HG02870 (cell line): ENCODE measurements around the gene ASB9.
"Not testable (repeated sequence)": the region's sequence is repeated elsewhere in the genome, so short reads cannot be mapped to it uniquely, and the experiment has no call there.

Experiments used
- ATAC-seq: cut with Tn5 transposase; IDR thresholded peaks from one replicate; pipeline ENCODE4 v1.9.1; 2021; ENCODE audit warnings: mild to moderate bottlenecking, moderate library complexity; ENCODE audit not compliant: unreplicated experiment

The ASB9 gene

GRCh38 chrX:15242899-15243555 lies 26.9 kb downstream of the ASB9 start:
- no peak for ATAC-seq

DNA sequence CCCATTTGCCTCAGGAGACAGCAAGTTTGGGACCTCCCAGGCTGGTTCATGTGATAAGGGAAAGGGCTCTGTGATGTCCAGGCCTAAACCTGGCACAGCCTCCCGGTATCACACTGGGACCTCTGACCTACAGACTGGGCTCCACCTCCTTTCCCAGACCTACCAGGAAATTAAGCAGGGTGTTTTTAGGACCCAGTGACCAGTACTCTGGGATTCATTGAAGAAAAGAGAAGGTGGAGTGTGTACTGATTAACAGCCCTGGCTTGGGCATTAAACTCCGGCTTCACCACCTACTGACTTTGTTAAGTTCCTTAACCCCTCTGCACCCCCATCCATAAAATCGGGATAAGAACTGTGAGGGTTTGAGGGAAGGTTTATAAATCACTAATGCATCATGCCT lies 28.6 kb downstream of the ASB9 start:
- ATAC-seq, result no peak

DNA sequence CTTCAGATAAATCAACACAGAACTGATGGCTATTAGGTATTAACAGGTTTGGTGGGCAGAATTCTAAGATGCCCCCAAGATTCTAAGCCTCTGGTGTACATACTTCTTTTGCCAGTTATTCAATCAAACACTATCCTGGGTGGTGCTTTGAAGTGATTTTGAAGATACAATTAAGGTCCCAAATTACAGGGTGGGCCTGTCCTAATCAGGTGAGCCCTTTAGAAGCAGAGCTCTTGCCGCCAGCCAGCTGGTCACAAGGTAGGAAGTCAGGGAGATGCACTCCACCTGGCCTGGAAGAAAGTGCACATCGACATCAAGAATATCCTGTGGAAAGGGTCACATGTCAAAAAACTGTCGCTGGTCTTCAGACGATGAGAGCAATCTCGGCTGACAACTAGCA lies 29.5 kb downstream of the ASB9 start:
- ATAC-seq, result no peak

- ATAC-seq, result no peak
Measured at GRCh38 chrX:15236146-15236545, 33.7 kb downstream of the ASB9 start.

DNA sequence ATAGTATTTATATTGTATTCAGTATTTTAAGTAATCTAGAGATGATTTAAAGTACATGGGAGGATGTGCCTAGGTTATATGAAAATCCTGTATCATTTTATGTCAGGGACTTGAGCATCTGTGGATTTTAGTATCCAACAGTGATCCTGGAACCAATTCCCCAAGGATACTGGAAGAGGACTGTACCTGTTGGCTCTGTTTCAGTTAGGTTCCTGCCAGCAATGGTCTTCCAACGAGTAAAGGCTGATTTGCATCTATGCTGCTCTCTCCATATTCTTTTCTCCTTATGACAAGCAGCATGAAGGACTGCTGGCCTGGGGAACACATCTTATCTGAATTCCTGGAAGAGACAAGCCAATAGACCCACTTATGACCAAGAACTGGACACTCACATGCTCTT lies 34.9 kb downstream of the ASB9 start:
- ATAC-seq, result no peak

GRCh38 chrX:15233416-15234015 lies 36.4 kb downstream of the ASB9 start:
- no peak for ATAC-seq

GRCh38 chrX:15224747-15225146 lies 45.1 kb downstream of the ASB9 start:
- no peak for ATAC-seq

DNA sequence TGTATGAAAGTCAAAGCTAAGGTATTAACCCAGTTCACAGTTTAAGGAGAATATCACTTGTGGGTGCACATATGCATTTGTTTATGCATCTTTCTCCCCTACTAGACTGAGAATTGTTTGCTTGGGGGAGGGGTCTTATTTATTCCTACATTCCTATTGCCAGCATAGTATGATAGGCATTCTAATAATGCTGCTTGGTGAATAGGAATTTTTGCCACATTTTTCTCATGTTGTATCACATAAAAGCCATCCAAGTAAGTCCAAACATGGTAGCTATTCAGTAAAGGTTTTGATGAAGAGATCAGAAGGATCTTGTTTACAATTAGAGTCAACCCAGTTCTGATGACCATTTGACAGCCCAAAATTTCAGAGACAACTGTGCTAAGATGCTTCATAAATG lies 48.6 kb downstream of the ASB9 start:
- no peak for ATAC-seq

DNA sequence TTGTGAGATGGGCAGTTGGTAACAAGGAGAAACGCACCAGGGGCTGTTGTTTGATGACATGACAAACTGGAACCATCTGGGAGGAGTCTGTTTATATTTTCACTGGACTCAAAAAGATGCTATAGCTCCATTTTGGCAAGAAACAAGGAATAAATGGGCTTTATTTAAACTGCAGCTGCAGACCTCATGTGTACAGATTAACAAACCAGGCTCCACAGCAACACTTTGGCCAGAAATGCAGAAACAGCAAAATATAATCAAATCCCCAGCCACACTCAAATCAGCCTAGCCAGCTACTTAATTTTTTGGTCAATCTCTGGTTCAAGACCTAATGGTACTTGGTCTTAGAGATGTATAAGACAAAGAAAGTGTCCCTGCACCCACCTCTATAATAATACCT lies 52.7 kb downstream of the ASB9 start:
- ATAC-seq, result no peak

GRCh38 chrX:15216280-15216679 lies 53.6 kb downstream of the ASB9 start:
- no peak for ATAC-seq

GRCh38 chrX:15215366-15215765 lies 54.5 kb downstream of the ASB9 start:
- no peak for ATAC-seq

GRCh38 chrX:15214588-15214987 lies 55.3 kb downstream of the ASB9 start:
- ATAC-seq, result no peak

DNA sequence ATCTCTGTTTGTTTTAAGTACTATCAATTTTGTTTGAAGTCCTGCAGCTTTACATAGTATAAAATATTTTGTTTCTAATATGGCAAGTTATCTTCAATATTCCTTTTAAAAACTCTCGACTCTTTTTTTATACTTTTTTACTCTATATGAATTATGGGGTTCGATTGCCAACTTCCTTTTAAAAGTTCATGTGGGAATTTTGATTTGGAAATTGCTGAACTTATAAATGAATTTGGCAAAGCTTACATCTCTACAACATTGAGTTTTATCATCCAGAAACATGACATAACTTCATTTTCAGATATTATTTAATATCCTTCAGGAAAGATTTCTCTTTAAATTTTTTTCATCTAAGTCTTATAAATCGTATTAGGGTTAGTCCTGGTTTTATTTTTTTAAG lies 60.8 kb downstream of the ASB9 start:
- ATAC-seq, result no peak

DNA sequence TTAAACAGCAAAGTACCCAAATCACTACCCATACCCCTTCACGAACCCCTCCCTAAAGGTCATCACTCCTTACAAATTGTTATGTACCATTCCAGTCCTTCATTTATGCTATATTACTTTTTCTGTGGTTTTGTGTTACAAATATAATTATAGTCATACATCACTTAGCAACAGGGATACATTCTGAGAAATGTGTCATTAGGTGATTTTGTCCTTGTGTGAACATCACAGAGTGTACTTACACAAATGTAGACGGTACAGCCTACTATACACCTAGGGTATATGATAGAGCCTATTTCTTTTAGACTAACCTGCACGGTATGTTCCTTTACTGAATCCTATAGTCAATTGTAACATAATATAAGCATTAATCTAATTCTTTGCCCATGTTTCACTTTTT lies 61.9 kb downstream of the ASB9 start:
- no peak for ATAC-seq

- ATAC-seq, result no peak
Measured at GRCh38 chrX:15207384-15207783, 62.5 kb downstream of the ASB9 start.

GRCh38 chrX:15206306-15206705 lies 63.6 kb downstream of the ASB9 start:
- no peak for ATAC-seq

DNA sequence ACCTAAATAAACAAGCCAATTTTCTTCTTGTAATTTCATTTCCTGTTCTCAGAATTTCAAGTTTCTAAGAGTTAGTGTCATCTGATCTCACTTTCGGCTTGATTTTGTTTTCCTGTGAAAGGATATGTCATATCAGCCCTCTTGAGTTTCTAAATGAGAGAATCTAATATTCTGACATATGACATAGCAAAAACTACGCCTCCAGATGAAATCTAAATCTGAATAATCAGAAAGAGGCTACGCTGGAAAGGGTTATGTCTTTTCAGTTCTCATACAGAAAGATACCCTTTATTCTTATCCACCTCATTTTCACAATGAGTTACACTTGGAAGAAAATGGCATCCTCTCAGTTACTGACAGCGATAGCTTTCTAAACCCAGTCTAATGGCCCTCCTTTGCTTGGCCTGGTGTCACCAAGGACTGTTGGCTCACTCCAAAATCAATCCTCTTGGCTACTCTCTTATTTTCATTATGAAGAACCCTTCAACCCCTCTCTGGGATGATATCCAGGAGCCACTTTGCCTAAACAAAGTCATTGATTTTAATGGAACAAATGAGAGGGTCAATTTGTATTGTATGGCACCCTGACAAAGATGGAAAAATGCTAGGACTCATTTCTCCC lies 65.6 kb downstream of the ASB9 start:
- peak; percentile 78 for ATAC-seq

- ATAC-seq, result no peak
Measured at GRCh38 chrX:15203694-15204093, 66.2 kb downstream of the ASB9 start.

DNA sequence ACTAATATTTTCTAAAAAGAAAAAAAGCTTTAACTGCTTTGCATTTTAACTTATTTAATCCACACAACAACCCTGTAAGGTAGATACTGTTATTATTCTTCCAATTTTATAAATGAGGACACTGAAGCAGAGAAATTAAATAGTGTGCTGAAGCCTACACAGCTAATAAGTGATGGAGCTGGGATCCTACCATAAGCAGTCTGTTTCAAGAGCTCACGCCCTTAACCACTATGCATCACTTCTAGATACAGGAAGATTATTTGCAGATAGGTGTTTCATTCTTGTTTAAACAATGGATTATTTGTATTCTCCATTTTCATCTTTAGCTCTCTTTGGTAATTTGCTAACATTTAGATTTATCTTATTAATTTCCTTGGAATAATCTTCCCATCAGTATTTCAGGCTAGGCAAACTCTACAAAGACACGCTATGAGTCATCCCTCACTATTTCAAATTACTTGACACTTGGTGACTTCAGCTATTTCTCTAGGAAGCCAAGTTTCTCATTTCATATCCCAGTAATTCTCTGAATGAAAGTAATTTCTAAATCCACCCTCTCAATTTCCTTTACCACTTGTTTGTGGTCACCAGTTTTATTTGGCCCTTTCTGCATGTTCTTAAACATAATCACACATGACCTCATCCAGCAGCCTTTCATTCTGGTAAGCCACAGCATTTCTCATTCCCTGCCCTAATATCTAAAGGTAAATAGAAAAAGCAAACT lies 67.3 kb downstream of the ASB9 start:
- peak; percentile 33 for ATAC-seq

- no peak for ATAC-seq
Measured at GRCh38 chrX:15200871-15201270, 69.0 kb downstream of the ASB9 start.

DNA sequence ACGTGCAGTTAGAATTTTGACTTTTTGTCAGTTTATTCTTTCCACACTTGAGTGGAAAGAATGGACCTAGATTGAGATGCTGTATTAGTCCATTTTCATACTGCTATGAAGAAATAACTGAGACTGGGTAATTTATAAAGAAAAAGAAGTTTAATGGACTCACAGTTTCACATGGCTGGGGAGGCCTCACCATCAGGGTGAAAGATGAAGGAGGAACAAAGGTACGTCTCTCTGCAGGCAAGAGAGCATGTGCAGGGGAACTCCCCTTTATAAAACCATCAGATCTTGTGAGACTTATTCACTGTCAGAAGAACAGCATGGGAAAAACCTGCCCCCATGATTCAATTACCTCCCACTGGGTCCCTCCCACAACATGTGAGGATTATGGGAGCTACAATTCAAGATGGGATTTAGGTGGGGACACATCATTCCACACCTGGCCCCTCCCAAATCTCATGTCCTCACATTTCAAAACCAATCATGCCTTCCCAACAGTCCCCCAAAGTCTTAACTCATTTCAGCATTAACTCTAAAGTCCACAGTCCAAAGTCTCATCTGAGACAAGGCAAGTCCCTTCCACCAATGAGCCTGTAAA lies 71.2 kb downstream of the ASB9 start:
- not testable (repeated sequence) for ATAC-seq

- no peak for ATAC-seq
Measured at GRCh38 chrX:15194146-15194545, 75.7 kb downstream of the ASB9 start.
